ENCODE results near the gene ZBTB9. TPM values are rescaled to one million over a fixed set of nuclear protein-coding genes. Genes with fewer than 3 reads are reported as not detected.

Gene ZBTB9
- total RNA-seq, 2 experiments from 2014 or later = 5.5 to 5.7 TPM

- Histone ChIP-seq H3K9me3 (ENCODE audit: control insufficient read depth in 1 of 2, insufficient read depth in 1 of 2, low read length in 2 of 2) (no peaks in the 10 kb centered on the region), H3K4me1 (ENCODE audit: insufficient read depth, low read length) (peaks cover 5% of the 10 kb centered on the region), H3K4me3 (ENCODE audit: low read length) (no peak overlapping the region), H3K27ac (ENCODE audit: low read depth in 1 of 2, low read length in 2 of 2) (no peak overlapping the region), H3K27me3 (ENCODE audit: control insufficient read depth in 1 of 2, insufficient read depth in 2 of 2, low read length in 2 of 2) (peaks cover 0 to 3% of the 10 kb centered on the region in 2 experiments), H3K36me3 (ENCODE audit: insufficient read depth, low read length) (no peaks in the 10 kb centered on the region)
- Mint-ChIP-seq H3K4me1 (ENCODE audit: low read depth) (no peaks in the 10 kb centered on the region), H3K9me3 (no peaks in the 10 kb centered on the region), H3K27ac (no peak overlapping the region), H3K36me3 (ENCODE audit: low read depth) (no peaks in the 10 kb centered on the region), H3K4me3 (no peak overlapping the region), H3K27me3 (peaks cover 13% of the 10 kb centered on the region)
- TF ChIP-seq CTCF (IDR thresholded peaks at IDR 0.05) = no peak
- ChIA-PET POLR2A (no interaction called here), CTCF (interaction anchor here (0.9 kb wide), 1 partner anchor 11 kb away, joined by 3 read pairs; no protein-coding TSS in a partner anchor)
- DNase-seq (no peak), ATAC-seq (ENCODE audit: poor library complexity) (no peak)
- intact Hi-C loops (cut with DNase I, micrococcal nuclease) = no loop called here
Measured at GRCh38 chr6:33505548-33506370, 51.4 kb downstream of the ZBTB9 start.

Small RNA genes lying within 50 kb of the gene (microRNA-seq; reads per million reads assigned to microRNA genes)
- not detected for gene MIR5004 (ENCODE audit: borderline microRNAs expressed, borderline replicate concordance)

Other genes with a start within 250 kb of the ZBTB9 start
- 10 to 100 TPM in 1 of 2 experiments, 1 to 10 TPM in 1; 8.6 to 10.5 TPM for gene HSD17B8, start 249.9 kb upstream of the ZBTB9 start, total RNA-seq
- gene RING1, start 246.1 kb upstream of the ZBTB9 start, total RNA-seq = 10 to 100 TPM; 27.1 to 28.6 TPM
- gene VPS52, start 182.7 kb upstream of the ZBTB9 start, total RNA-seq = 10 to 100 TPM; 67.9 TPM
- 1,000 to 10,000 TPM; 5,159 to 5,309 TPM for gene RPS18, start 182.5 kb upstream of the ZBTB9 start, total RNA-seq
- 10 to 100 TPM; 11.1 to 12.7 TPM for gene B3GALT4, start 177.5 kb upstream of the ZBTB9 start, total RNA-seq
- gene WDR46, start 165.3 kb upstream of the ZBTB9 start, total RNA-seq = 10 to 100 TPM; 13.6 to 15.8 TPM
- 10 to 100 TPM in 1 of 2 experiments, 1 to 10 TPM in 1; 9.7 to 11.7 TPM for gene PFDN6, start 165.0 kb upstream of the ZBTB9 start, total RNA-seq
- 10 to 100 TPM; 39.2 to 39.4 TPM for gene RGL2, start 155.6 kb upstream of the ZBTB9 start, total RNA-seq
- 100 to 1,000 TPM; 203 to 206 TPM for gene TAPBP, start 140.5 kb upstream of the ZBTB9 start, total RNA-seq
- 10 to 100 TPM; 11.6 to 13.6 TPM for gene ZBTB22, start 136.8 kb upstream of the ZBTB9 start, total RNA-seq
- gene DAXX, start 131.6 kb upstream of the ZBTB9 start, total RNA-seq = 10 to 100 TPM; 24.2 to 24.7 TPM
- 1 to 10 TPM; 1.2 to 1.6 TPM for gene KIFC1, start 62.8 kb upstream of the ZBTB9 start, total RNA-seq
- 100 to 1,000 TPM; 545 to 557 TPM for gene PHF1, start 43.6 kb upstream of the ZBTB9 start, total RNA-seq
- 100 to 1,000 TPM; 176 to 185 TPM for gene CUTA, start 36.5 kb upstream of the ZBTB9 start, total RNA-seq
- 10 to 100 TPM; 62.4 to 63.8 TPM for gene SYNGAP1, start 34.5 kb upstream of the ZBTB9 start, total RNA-seq
- gene BAK1, start 125.7 kb downstream of the ZBTB9 start, total RNA-seq = 10 to 100 TPM; 38.3 to 40.8 TPM
- gene ITPR3, start 166.7 kb downstream of the ZBTB9 start, total RNA-seq = 10 to 100 TPM; 44.5 to 45.5 TPM